Chondrocyte (in vitro differentiated cells): ENCODE results near the gene ATP10A. TPM values are rescaled to one million over a fixed set of nuclear protein-coding genes. Genes with fewer than 3 reads are reported as not detected.

Experiments
- DNase-seq: peaks from one replicate; pipeline ENCODE4 v3.0.0; 2021; ENCODE audit warnings: mixed read lengths, low spot score
- H3K27ac Mint-ChIP-seq: one replicate; pipeline ENCODE4 v1.8.0; 2021; ENCODE audit warnings: mild to moderate bottlenecking, moderate library complexity, mixed read lengths; ENCODE audit not compliant: unreplicated experiment
- H3K27me3 Mint-ChIP-seq: 2 replicates; pipeline ENCODE4 v1.8.0; 2021; ENCODE audit warnings: low read depth, mixed read lengths
- H3K36me3 Mint-ChIP-seq: 2 replicates; pipeline ENCODE4 v1.8.0; 2021; ENCODE audit warnings: low read depth, mixed read lengths
- H3K4me1 Mint-ChIP-seq: 2 replicates; pipeline ENCODE4 v1.8.0; 2021; ENCODE audit warnings: low read depth, mild to moderate bottlenecking, mixed read lengths
- H3K4me3 Mint-ChIP-seq: one replicate; pipeline ENCODE4 v1.8.0; 2021; ENCODE audit warnings: mild to moderate bottlenecking, moderate library complexity, mixed read lengths; ENCODE audit not compliant: unreplicated experiment
- H3K9me3 Mint-ChIP-seq: 2 replicates; pipeline ENCODE4 v1.8.0; 2021; ENCODE audit warnings: low read depth, mixed read lengths
- total RNA-seq: library from RNA; stranded (reverse); gene quantifications from 3 replicates; pipeline ENCODE4 v1.2.1, GENCODE V29; 2021
- TF ChIP-seq, protein P1 (sequence below): fragments of 200-600 bp; sonication (generic); IDR thresholded peaks from 2 replicates; pipeline ENCODE4 v1.5.0; 2021; ENCODE audit warnings: antibody characterized with exemption, mild to moderate bottlenecking, moderate library complexity

ATP10A gene
- total RNA-seq, 1 donor from 2014 or later, result 163 TPM

DNA sequence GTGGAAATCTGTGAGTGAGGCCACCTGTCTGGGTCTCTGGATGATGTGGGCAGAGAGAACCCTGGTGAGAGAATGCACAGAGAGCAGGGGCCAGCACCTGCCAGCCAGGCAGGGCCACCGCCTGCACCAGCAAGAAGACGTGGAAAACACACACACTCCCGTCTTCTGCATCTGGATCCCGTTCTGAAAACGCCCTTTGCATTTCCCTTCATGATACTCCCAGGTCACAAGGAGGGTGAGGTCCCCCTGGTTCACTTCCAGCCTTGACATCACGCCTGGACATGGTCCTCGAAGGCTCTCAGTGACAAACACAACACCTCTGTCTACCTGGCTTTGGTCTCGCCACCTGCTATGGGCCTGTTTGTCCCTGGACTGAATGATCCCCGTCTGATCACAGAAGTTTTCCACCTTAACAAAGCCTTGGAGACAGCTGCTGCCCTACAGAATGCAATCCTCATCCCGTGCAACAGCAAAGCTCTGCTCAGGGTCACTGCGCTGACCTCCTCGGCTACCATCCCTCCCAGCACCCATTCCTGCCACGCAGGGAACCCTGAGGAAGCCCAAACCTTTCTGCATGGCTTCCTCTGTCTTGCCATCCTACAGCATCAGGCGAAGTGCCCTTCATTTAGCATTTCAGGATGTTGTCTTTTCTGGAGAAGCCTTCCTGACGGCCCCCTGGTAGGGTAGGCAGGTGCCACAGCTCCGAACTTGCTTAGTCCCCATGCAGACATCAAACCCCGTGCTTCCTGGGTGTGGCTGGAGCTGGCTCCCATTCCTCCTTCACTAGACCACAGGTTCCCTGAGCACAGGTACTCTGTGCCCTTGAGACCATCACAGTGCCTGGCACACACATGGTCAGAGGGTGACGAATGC, 122.5 kb downstream of the ATP10A start:
- H3K27me3 Mint-ChIP-seq, result no peaks in the 10 kb centered on the region
- TF ChIP-seq, protein P1, sequence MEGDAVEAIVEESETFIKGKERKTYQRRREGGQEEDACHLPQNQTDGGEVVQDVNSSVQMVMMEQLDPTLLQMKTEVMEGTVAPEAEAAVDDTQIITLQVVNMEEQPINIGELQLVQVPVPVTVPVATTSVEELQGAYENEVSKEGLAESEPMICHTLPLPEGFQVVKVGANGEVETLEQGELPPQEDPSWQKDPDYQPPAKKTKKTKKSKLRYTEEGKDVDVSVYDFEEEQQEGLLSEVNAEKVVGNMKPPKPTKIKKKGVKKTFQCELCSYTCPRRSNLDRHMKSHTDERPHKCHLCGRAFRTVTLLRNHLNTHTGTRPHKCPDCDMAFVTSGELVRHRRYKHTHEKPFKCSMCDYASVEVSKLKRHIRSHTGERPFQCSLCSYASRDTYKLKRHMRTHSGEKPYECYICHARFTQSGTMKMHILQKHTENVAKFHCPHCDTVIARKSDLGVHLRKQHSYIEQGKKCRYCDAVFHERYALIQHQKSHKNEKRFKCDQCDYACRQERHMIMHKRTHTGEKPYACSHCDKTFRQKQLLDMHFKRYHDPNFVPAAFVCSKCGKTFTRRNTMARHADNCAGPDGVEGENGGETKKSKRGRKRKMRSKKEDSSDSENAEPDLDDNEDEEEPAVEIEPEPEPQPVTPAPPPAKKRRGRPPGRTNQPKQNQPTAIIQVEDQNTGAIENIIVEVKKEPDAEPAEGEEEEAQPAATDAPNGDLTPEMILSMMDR, result no peak
- H3K36me3 Mint-ChIP-seq, result peaks cover 15% of the 10 kb centered on the region
- H3K4me3 Mint-ChIP-seq, result no peak overlapping the region
- DNase-seq, result no peak
- H3K9me3 Mint-ChIP-seq, result no peaks in the 10 kb centered on the region
- H3K27ac Mint-ChIP-seq, result peak overlapping the region; percentile 67
- H3K4me1 Mint-ChIP-seq, result peaks cover 92% of the 10 kb centered on the region

- no peaks in the 10 kb centered on the region for H3K27me3 Mint-ChIP-seq
- H3K27ac Mint-ChIP-seq, result peak overlapping the region; percentile 37
- H3K9me3 Mint-ChIP-seq, result no peaks in the 10 kb centered on the region
- peaks cover 20% of the 10 kb centered on the region for H3K36me3 Mint-ChIP-seq
- no peak overlapping the region for H3K4me3 Mint-ChIP-seq
- TF ChIP-seq, protein P1, result peak; percentile 74
- H3K4me1 Mint-ChIP-seq, result peaks cover 93% of the 10 kb centered on the region
- DNase-seq, result no peak
Measured at GRCh38 chr15:25739687-25740121, 123.4 kb downstream of the ATP10A start.

DNA sequence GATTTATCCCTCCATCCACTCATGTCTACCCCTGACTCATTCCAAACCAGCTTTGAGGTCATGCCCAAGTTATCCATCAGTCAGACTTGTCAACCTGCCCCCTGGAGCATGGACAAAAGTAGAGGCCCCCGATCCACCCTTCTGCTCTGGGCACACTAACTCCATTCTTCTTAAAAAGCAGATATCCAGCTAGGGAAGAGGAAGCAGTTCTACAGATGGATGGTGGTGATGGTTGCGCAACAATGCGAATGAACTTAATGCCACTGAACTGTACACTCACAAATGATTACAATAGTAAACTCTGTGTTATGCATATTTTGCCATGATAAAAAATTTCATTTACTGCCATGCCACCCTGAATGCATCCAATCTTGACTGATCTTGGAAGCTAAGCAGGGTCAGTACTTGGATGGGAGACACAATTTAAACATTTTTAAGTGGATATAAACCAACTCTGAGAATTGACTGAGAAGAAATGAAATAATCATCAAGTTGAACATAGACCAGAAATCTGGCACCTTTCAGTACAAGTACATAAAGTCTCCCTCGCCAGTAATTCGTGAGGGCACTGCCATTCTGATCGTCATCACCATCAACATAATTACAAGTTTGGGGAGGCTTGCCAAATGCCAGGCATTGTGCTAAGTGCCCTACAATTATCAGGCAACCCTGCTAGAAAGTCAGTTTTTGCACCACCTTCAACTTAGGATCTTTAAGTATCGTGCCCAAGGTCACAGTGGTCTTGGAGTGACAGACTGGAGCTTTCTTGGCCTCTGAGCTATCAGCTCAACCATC, 124.8 kb downstream of the ATP10A start:
- Mint-ChIP-seq H3K4me3 (peak overlapping the region; percentile 27), H3K9me3 (no peaks in the 10 kb centered on the region), H3K4me1 (peaks cover 93% of the 10 kb centered on the region), H3K27ac (peak overlapping the region; percentile 96), H3K36me3 (peaks cover 23% of the 10 kb centered on the region), H3K27me3 (no peaks in the 10 kb centered on the region)
- TF ChIP-seq, protein P1, result no peak
- DNase-seq, result no peak

DNA sequence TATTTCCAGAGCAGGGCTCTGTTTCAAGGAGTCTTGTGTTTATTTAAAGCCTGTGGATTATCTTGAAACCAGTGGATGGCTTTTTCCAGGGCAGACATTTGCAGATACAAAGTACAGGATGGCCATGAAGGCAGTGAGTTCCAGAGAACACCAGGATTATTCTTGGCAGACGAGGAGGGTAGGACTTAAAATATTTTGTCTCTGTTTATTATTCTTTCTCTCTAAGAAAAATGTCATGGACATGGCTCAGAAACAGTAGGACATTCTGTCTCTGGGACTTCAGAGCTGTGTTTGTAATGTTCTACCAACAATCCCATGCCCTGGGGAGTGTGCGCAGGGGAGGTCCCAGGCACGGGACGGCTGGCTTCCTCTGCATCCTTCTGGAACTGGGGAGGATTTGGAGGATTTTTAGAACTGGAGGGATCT, 125.9 kb downstream of the ATP10A start:
- Mint-ChIP-seq H3K4me1 (peaks cover 95% of the 10 kb centered on the region), H3K4me3 (peak overlapping the region; percentile 29), H3K36me3 (peaks cover 32% of the 10 kb centered on the region), H3K9me3 (no peaks in the 10 kb centered on the region), H3K27ac (peak overlapping the region; percentile 96), H3K27me3 (no peaks in the 10 kb centered on the region)
- TF ChIP-seq, protein P1, result no peak
- no peak for DNase-seq

GRCh38 chr15:25736461-25736860, 126.7 kb downstream of the ATP10A start:
- Mint-ChIP-seq H3K4me1 (peaks cover 98% of the 10 kb centered on the region), H3K36me3 (peaks cover 35% of the 10 kb centered on the region), H3K9me3 (no peaks in the 10 kb centered on the region), H3K27me3 (no peaks in the 10 kb centered on the region), H3K27ac (peak overlapping the region; percentile 96), H3K4me3 (peak overlapping the region; percentile 20)
- TF ChIP-seq, protein P1, result no peak
- no peak for DNase-seq
